Measurements from ENCODE around the gene ORC2.

Gene ORC2

GRCh38 chr2:200860092-200860795, 103.2 kb downstream of the ORC2 start:
- DNase-seq = no peak

Data from 8988T (cell line).